GM19023 (cell line): ENCODE measurements around the gene CGA.
A peak's percentile ranks its signal among the peaks of the same experiment; 100 is the strongest.
"Not testable (repeated sequence)": the region's sequence is repeated elsewhere in the genome, so short reads cannot be mapped to it uniquely, and the experiment has no call there.

ENCODE experiments used
- ATAC-seq: cut with Tn5 transposase; IDR thresholded peaks from one replicate; pipeline ENCODE4 v1.9.1; 2021; ENCODE audit warnings: mild to moderate bottlenecking, moderate library complexity; ENCODE audit not compliant: unreplicated experiment

CGA gene

DNA sequence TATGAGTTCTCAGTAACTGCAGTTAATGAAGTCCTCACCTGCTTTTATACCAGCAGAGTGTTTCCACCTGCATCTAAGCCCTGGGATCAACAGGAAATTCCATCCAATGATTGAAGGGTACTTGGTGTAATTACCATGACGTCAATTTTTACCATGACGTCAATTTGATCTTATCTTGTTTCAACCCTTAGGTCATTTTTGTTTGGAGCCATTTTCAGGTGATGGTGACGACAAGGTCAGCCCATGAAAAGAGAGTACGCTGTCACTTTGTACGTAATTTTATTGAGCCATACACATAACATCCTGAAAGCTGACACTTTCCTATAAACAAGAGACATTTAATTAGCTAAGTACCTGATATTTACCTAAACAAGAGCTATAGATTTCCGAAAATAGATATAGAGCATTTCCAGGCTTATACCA lies at the start of gene CGA:
TSS of gene CGA (minus strand) at position 20 of the 423 bp plus-strand sequence. CDS start 6,906 bp downstream, outside the sequence.
- no peak for ATAC-seq

DNA sequence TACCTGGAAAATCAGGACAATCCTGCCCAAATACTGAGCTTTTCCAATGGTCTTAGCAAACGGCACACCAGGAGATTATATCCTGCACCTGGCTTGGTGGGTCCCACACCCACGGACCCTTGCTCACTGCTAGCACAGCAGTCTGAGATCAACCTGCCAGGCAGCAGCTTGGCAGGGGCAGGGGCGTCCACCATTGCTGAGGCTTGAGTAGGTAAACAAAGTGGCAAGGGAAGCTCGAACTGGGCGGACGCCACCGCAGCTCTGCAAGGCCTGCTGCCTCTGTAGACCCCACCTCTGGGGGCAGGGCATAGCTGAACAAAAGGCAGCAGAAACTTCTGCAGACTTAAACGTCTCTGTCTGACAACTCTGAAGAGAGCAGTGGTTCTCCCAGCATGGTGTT lies 45.0 kb upstream of the CGA start:
- ATAC-seq = not testable (repeated sequence)

GRCh38 chr6:87139236-87139635 lies 44.3 kb upstream of the CGA start:
- ATAC-seq = no peak

DNA sequence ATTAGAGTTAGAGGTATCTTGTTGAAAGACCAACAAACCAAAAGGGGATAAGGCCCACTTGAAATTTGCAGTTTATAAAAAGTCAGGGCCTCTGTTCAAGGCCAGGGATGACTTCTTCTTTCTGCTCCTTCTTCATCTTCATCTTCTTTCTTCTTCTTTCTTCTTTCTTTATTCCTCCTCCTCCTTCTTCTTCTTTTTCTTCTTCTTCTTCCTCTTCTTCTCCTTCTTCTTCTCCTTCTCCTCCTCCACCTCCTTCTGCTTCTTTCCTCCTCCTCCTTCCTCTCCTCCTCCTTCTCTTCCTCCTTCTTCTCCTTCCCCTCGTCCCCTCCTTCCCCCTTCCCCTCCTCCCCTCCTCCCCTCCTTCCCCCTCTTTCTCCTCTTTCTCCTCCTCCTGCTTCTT lies 42.1 kb upstream of the CGA start:
- ATAC-seq = no peak

- no peak for ATAC-seq
Measured at GRCh38 chr6:87127737-87128136, 32.8 kb upstream of the CGA start.

GRCh38 chr6:87126501-87126900 lies 31.6 kb upstream of the CGA start:
- no peak for ATAC-seq

- no peak for ATAC-seq
Measured at GRCh38 chr6:87124074-87124473, 29.2 kb upstream of the CGA start.

DNA sequence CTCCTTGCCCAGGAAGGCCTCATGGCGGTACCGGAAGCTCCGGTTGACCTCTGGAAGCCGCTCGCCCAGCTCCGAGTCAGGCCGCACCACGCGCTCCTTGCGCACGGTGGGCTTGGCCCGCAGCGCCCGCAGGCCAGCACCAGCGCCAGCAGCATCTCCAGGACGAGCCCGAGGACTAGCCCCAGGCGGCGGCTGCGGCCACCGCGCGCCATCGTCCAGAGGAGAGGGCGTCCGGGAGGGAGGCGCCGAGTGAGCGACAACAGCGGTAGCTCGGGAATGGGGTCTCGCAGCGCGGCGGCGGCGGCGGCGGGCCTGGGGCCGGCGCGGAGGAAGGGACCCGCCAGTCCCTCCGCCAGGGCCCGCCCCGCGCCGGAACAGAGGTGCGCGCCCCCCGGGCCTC lies 27.6 kb upstream of the CGA start:
- no peak for ATAC-seq

GRCh38 chr6:87118054-87118453 lies 23.1 kb upstream of the CGA start:
- ATAC-seq = no peak

DNA sequence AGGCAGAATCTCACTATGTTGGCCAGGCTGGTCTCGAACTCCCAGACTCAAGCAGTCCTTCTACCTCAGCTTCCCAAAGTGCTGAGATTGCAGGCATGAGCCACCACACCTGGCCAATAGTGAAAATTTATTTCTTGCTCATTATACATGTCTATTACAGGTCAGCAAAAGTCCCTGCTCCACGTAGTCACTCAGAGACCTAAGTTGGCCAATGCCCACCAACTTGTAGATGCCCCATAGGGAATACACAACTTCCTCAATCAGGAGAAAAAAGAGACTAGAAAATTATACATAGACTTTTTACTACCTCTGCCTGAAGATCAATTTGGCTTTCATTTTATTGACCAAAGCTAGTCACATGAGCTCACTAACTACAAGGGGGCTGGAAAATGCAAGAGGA lies 22.0 kb upstream of the CGA start:
- ATAC-seq = no peak

DNA sequence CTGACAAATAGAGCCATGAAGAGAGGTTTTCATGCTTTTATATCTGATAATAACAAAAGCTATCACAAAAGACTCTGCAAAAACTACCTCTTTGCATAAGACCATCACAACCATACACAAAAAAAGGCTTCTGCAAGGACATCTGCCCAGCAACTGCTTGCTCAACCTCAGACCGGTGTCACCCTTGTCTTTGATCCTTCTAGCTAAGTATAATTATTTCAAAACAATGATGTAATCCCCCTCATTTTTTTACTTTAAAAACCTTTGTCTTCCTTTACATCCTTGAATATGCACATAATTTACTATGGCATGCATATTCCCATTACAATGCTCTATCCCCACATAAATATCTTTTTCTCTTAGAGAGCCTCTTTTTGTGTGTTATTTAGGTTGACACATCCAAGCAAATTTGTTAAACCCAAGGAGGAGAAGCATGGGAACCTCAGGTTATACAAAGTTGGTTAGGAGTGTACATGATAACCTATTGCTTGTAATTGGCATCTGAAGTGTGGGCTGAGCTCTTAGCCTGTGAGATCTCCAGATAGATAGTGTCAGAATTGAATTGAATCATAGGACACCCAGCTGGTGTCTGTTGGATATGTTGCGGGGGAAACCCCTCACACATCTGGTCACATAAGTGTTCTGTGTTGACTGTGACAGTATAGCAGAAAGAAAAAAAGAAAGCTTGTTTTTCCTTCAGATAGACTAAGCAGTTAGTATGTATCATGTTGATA lies 20.7 kb upstream of the CGA start:
- peak; percentile 97 for ATAC-seq

GRCh38 chr6:87110636-87111035 lies 15.7 kb upstream of the CGA start:
- ATAC-seq = no peak

DNA sequence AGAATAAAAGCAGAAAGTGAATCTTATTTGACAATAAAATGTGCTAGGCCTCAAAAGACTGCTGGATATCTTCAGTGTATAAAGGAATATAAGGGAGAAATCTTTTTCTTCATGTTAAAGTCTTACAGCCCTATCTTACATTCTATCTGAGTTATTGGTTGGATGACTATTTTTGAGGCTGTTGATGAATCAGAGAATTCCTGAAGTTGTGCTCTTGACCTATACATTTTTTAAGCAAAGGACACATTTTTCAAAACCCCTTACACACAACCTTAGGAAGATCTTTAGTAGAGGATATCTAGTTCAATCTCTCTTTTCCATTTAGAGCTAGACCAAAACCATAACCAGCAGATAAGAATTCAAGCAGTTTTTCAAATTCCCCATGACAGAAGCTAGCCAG lies 10.9 kb upstream of the CGA start:
- ATAC-seq = no peak

- no peak for ATAC-seq
Measured at GRCh38 chr6:87104667-87105066, 9.8 kb upstream of the CGA start.

- ATAC-seq = no peak
Measured at GRCh38 chr6:87103977-87104601, 9.2 kb upstream of the CGA start.

DNA sequence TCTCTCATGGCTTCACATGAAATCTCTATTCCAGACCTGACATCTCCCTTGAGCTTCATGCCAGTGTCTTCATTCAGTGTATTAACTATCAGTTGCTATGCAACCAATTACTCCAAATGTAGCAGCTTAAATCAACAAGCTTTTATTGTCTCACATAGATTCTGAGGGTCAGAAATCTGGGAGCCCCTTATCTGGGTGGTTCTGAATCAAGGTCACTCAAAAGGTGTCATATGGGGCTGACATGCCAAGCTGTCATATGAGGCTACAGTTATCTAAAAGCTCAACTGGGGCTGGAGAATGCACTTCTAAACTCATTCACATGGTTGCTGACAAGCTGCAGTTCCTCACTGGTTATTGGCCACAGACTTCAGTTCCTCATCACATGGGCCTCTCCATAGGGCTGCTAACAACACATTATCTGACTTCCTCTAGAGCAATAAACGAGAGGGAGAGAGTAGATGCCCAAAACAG lies 7.3 kb upstream of the CGA start:
- no peak for ATAC-seq

DNA sequence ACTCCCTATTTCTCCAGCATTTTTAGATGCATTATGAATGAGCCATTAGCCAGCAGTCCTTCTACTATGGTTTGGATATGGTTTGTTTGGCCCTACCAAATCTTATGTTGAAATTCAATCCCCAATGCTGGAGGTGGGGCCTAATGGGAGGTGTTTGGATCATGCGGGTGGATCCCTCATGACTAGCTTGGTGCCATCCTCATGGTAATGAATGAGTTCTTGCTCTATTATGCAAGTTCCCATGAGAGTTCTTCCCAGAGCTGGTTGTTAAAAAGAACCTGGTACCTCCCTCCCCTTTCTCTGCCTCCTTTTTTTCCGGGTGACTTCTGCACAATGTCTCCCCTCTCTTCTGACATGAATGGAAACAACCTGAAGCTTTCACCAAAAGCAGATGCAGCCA lies 6.2 kb upstream of the CGA start:
- no peak for ATAC-seq

- ATAC-seq = no peak
Measured at GRCh38 chr6:87100216-87100615, 5.3 kb upstream of the CGA start.

DNA sequence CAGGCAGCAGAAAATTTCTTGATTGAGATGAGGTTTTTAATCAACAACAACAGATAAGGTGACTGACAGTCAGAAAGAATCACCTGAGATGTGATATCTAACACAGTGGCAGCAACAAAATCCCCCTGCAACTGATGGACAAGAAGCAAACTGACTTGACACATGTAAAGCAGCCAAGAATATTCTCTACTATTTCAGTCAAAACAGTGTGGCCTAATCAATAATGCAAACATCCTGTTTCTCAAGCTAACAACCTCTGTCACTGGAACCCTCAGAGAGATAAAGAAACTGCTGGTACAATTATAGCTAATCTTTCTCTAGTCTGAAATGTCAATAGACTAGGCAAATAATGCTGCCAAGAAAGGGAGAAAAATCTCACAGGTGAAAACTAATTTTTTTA lies 4.6 kb upstream of the CGA start:
- ATAC-seq = peak; percentile 87

GRCh38 chr6:87094576-87094975 lies 330 bp downstream of the CGA start:
- no peak for ATAC-seq

GRCh38 chr6:87093651-87094050 lies 1.3 kb downstream of the CGA start:
- no peak for ATAC-seq

DNA sequence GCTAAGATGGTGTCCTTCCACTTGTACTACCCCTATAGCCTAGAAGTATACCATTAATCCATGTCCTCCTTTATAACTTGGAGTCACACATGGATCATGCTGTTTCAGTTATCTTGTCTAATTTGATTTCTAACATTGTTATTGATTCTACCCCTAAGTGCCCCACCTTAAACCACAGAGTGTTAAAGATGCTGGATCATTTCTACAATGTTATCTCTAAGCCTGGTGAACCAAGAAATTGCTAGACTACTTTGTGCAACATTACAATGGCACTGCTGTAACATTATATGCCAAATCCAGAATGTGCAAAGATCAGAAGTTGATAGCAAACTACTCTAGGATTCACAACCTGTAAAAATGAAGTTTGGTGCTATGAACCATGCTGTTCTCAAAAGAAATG lies 1.7 kb downstream of the CGA start:
- no peak for ATAC-seq

- no peak for ATAC-seq
Measured at GRCh38 chr6:87092435-87092834, 2.5 kb downstream of the CGA start.
